ENCODE measurements around the gene DRAP1. TPM values are rescaled to one million over a fixed set of nuclear protein-coding genes. Genes with fewer than 3 reads are reported as not detected.
A peak's percentile ranks its signal among the peaks of the same experiment; 100 is the strongest.

The DRAP1 gene
- total RNA-seq, 6 donors from 2014 or later, result 60.3 to 111 (median 80.0) TPM

GRCh38 chr11:65917434-65918210 lies 1.6 kb upstream of the DRAP1 start:
- H3K27ac ChIP-seq, result peak overlapping the region; percentile 94 to 99 (median 97)
- H3K4me3 ChIP-seq, result peak overlapping the region; percentile 75 to 99 (median 89)
- H3K4me1 ChIP-seq, result peaks cover 46 to 52% (median 48%) of the 10 kb centered on the region in 4 donors
- peak in 1 of 2 donors; percentile 84 for DNase-seq
- TF ChIP-seq CTCF (IDR thresholded peaks at IDR 0.05) (no peak), POLR2A (IDR thresholded peaks at IDR 0.05) (no peak), POLR2AphosphoS5 (IDR thresholded peaks at IDR 0.05) (no peak), EP300 (IDR thresholded peaks at IDR 0.05) (no peak)
- no peak for ATAC-seq (ENCODE audit: low FRiP score in 2 of 2)
- H3K27me3 ChIP-seq, result no peaks in the 10 kb centered on the region
- 80 to 86% methylated on average over 1 to 31 of the region's 35 CpGs for WGBS, 2 donors
- H3K9me3 ChIP-seq, result no peaks in the 10 kb centered on the region
- peaks cover 0 to 16% (median 2%) of the 10 kb centered on the region in 4 donors for H3K36me3 ChIP-seq

- no peak for ATAC-seq (ENCODE audit: low FRiP score in 2 of 2)
- peaks cover 46 to 52% (median 48%) of the 10 kb centered on the region in 4 donors for H3K4me1 ChIP-seq
- no peak for DNase-seq
Measured at GRCh38 chr11:65918211-65919140, 750 bp upstream of the DRAP1 start, which contains the start of gene C11orf68. Gene C11orf68, minus strand, starts transcription at chr11:65919062. Its CDS starts 31 bp downstream, at chr11:65919031.

GRCh38 chr11:65919573-65920371 lies 546 bp downstream of the DRAP1 start:
- Histone ChIP-seq H3K9me3 (no peaks in the 10 kb centered on the region), H3K4me3 (peak overlapping the region; percentile 75 to 99 (median 82)), H3K27me3 (no peaks in the 10 kb centered on the region), H3K27ac (peak overlapping the region; percentile 84 to 99 (median 87)), H3K4me1 (peaks cover 46 to 52% (median 47%) of the 10 kb centered on the region in 4 donors), H3K36me3 (peaks cover 0 to 25% (median 11%) of the 10 kb centered on the region in 4 donors)
- TF ChIP-seq POLR2A (IDR thresholded peaks at IDR 0.05) (no peak), CTCF (IDR thresholded peaks at IDR 0.05) (peak in 1 of 6 experiments; percentile 5)
- ATAC-seq (ENCODE audit: low FRiP score in 2 of 2) (peak; percentile 0 to 63), DNase-seq (peak; percentile 45 to 90)
- WGBS, 2 donors, result 0% methylated on average over 9 to 46 of the region's 60 CpGs

More at GRCh38 chr11:65918211-65919140, 750 bp upstream of the DRAP1 start, which contains the start of gene C11orf68:
- H3K36me3 ChIP-seq, result peaks cover 0 to 24% (median 9%) of the 10 kb centered on the region in 4 donors
- H3K9me3 ChIP-seq, result no peaks in the 10 kb centered on the region
- H3K27me3 ChIP-seq, result no peaks in the 10 kb centered on the region
- no peak for TF ChIP-seq POLR2AphosphoS5 (IDR thresholded peaks at IDR 0.05)
- peak in 2 of 4 donors; percentile 32 to 52 for TF ChIP-seq POLR2A (IDR thresholded peaks at IDR 0.05)
- peak in 2 of 6 experiments; percentile 9 to 25 for TF ChIP-seq CTCF (IDR thresholded peaks at IDR 0.05)
- TF ChIP-seq EP300 (IDR thresholded peaks at IDR 0.05), result no peak
- WGBS, 2 donors, result 5 to 10% methylated on average over 6 to 26 of the region's 77 CpGs
- H3K27ac ChIP-seq, result peak within 1 kb of the TSS; percentile 94 to 99 (median 97)
- H3K4me3 ChIP-seq, result peak within 1 kb of the TSS; percentile 75 to 99 (median 89)

- H3K27ac ChIP-seq, result peak overlapping the region in 3 of 4 donors; percentile 86 to 99 (median 88)
- ATAC-seq (ENCODE audit: low FRiP score in 2 of 2) (no peak), DNase-seq (peak in 1 of 2 donors; percentile 83)
- peak overlapping the region; percentile 75 to 99 (median 82) for H3K4me3 ChIP-seq
- H3K36me3 ChIP-seq, result peaks cover 0 to 25% (median 11%) of the 10 kb centered on the region in 4 donors
- H3K27me3 ChIP-seq, result no peaks in the 10 kb centered on the region
- peaks cover 41 to 46% (median 42%) of the 10 kb centered on the region in 4 donors for H3K4me1 ChIP-seq
- WGBS, 2 donors, result 65 to 67% methylated on average over 14 to 15 of the region's 15 CpGs
- no peaks in the 10 kb centered on the region for H3K9me3 ChIP-seq
- TF ChIP-seq EP300 (IDR thresholded peaks at IDR 0.05), result no peak
- TF ChIP-seq POLR2A (IDR thresholded peaks at IDR 0.05), result no peak
- TF ChIP-seq POLR2AphosphoS5 (IDR thresholded peaks at IDR 0.05), result no peak
- no peak for TF ChIP-seq CTCF (IDR thresholded peaks at IDR 0.05)
Measured at GRCh38 chr11:65920372-65920802, 1.2 kb downstream of the DRAP1 start.
